ENCODE measurements around the gene LRRC63.

DNA sequence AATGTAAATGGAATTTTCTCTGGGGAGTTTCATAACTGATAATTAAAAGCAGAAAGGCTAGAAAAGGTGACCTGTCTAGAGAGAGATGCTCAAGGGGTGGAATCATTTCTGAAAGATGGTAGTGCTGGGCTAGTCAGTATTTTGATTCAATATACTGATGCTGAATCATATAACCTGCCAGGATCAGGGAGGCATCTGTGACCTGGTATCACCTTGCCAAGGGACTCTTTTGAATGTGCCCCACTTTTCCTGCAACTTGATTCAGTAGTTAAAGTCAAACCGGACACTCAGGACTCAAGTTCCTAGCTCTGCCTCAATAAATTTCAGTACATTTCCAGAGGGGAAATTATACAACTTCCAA lies 45.5 kb upstream of the LRRC63 start:
- TF ChIP-seq FOXM1 (IDR thresholded peaks at IDR 0.05; ENCODE audit: borderline replicate concordance) (no peak), FOXA1 (IDR thresholded peaks at IDR 0.05) (no peak)
